ENCODE measurements around the gene CNFN.

CNFN gene

DNA sequence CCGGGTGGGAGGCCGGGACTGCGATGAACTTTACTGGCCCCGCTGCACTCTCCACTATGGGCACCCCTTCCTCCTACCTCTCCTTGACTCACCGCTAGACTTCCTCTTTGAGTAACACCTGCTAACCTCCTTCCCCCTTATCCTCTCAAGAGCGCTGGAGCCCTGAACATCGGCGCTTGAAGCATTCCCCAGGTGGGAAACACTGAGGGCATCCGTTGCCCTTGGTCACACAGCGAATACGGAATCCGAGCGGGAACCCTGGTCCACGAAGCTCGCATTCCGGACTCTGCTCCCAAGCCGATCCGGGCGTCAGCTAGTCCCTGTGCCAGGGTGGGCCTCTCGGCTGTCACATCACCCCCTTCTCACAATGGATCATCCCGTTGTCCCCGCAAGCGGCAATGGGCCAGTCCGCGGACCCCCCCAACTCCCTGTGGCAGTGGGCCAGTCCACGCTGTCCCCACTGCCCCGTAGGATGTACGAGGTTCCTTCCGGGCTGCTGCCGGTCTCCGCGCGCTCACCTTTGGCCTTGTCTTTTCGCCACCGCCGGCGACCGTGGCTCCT is 32.9 kb upstream of the CNFN start:
- H3K36me3 ChIP-seq (ENCODE audit: insufficient read depth, low read length): no peaks in the 10 kb centered on the region
- H3K27ac ChIP-seq (ENCODE audit: low read depth, low read length): peak overlapping the region; percentile 23
- H3K4me1 ChIP-seq (ENCODE audit: insufficient read depth, low read length): peaks cover 5% of the 10 kb centered on the region
- H3K9me3 ChIP-seq (ENCODE audit: low read length): no peaks in the 10 kb centered on the region
- H3K9ac ChIP-seq (ENCODE audit: low read length): peak overlapping the region; percentile 4
- peak overlapping the region; percentile 52 to 60 for H3K4me3 ChIP-seq (ENCODE audit: low read depth in 1 of 2, low read length in 2 of 2)
- H3K27me3 ChIP-seq (ENCODE audit: control insufficient read depth in 1 of 2, insufficient read depth in 2 of 2, low read length in 2 of 2): peaks cover 0 to 21% of the 10 kb centered on the region in 2 donors

DNA sequence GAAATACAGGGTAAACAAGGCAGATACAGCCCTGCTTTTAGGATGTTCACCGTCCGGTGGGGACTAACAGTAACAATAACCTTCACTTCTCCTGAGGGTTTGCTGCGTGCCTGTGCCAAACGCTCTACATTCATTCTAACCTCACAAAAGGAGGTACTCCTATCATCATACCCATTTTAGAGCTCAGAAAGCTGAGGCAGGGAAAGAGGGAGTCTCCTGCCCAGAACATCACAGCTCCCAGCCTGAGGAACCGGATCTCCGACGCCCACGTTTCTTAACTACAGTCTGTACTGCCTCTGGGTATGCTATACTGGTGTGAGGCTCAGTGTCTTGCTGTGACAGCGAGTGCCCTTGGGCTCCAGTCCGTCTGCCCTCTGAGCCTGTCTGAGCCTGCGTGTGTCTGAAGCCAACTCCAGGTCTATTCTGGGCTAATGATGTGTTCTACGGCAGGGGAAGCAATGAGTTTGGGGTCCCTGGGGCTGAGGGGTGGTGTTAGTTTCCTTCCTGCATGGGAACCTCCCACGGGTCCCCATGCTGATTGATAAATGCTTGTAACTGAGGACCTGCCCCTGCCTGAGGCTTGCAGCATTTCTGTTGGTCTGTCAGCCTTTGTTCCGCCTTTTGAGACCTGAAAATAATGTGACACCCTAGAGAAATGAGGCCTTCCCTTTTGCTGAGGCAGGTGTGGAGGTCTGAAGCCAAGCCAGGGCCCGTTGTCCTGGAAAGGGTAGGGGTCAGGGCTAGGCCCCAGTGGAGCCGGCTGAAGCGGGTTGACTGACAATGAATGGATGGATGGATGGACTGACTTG is 32.2 kb upstream of the CNFN start:
- no peak overlapping the region for H3K27ac ChIP-seq (ENCODE audit: low read depth, low read length)
- H3K4me3 ChIP-seq (ENCODE audit: low read depth in 1 of 2, low read length in 2 of 2): peak overlapping the region in 1 of 2 donors; percentile 23
- no peaks in the 10 kb centered on the region for H3K9me3 ChIP-seq (ENCODE audit: low read length)
- no peaks in the 10 kb centered on the region for H3K36me3 ChIP-seq (ENCODE audit: insufficient read depth, low read length)
- H3K27me3 ChIP-seq (ENCODE audit: control insufficient read depth in 1 of 2, insufficient read depth in 2 of 2, low read length in 2 of 2): peaks cover 0 to 21% of the 10 kb centered on the region in 2 donors
- H3K9ac ChIP-seq (ENCODE audit: low read length): no peak overlapping the region
- peaks cover 5% of the 10 kb centered on the region for H3K4me1 ChIP-seq (ENCODE audit: insufficient read depth, low read length)

- H3K4me3 ChIP-seq (ENCODE audit: low read depth in 1 of 2, low read length in 2 of 2): no peak overlapping the region
- H3K27me3 ChIP-seq (ENCODE audit: control insufficient read depth in 1 of 2, insufficient read depth in 2 of 2, low read length in 2 of 2): peaks cover 0 to 21% of the 10 kb centered on the region in 2 donors
- H3K27ac ChIP-seq (ENCODE audit: low read depth, low read length): no peak overlapping the region
- peaks cover 5% of the 10 kb centered on the region for H3K4me1 ChIP-seq (ENCODE audit: insufficient read depth, low read length)
- no peaks in the 10 kb centered on the region for H3K9me3 ChIP-seq (ENCODE audit: low read length)
- H3K9ac ChIP-seq (ENCODE audit: low read length): no peak overlapping the region
- H3K36me3 ChIP-seq (ENCODE audit: insufficient read depth, low read length): no peaks in the 10 kb centered on the region
These were observed 31.5 kb upstream of the CNFN start for GRCh38 chr19:42421591-42422031.

GRCh38 chr19:42421101-42421500 is 31.0 kb upstream of the CNFN start:
- Histone ChIP-seq H3K4me1 (ENCODE audit: insufficient read depth, low read length) (peaks cover 5% of the 10 kb centered on the region), H3K36me3 (ENCODE audit: insufficient read depth, low read length) (no peaks in the 10 kb centered on the region), H3K4me3 (ENCODE audit: low read depth in 1 of 2, low read length in 2 of 2) (no peak overlapping the region), H3K9ac (ENCODE audit: low read length) (no peak overlapping the region), H3K27ac (ENCODE audit: low read depth, low read length) (no peak overlapping the region), H3K27me3 (ENCODE audit: control insufficient read depth in 1 of 2, insufficient read depth in 2 of 2, low read length in 2 of 2) (peaks cover 0 to 21% of the 10 kb centered on the region in 2 donors), H3K9me3 (ENCODE audit: low read length) (no peaks in the 10 kb centered on the region)

DNA sequence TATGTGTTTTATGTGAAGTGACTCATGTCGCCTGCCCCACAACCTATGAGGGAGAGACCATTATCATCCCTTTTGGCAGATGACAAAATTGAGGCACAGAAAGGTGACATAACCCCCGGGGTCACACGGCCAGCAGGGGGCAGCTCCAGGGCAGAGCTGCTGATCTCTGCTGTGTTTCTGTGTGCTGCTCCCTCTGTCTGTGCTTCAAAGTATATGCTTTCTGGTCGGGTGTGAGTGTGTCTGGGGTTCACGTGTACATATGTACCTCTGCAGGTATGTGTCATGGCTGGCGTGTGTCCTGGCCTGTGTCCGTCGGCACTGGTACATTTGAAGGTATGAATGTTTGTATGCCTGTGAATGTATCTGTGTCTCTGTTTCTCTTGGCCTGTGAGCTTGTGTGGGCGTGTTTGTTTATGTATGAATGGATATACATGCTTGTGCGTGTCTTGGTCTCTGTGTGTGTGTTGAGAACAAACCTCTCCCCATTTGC is 30.0 kb upstream of the CNFN start:
- no peaks in the 10 kb centered on the region for H3K9me3 ChIP-seq (ENCODE audit: low read length)
- no peak overlapping the region for H3K9ac ChIP-seq (ENCODE audit: low read length)
- no peak overlapping the region for H3K27ac ChIP-seq (ENCODE audit: low read depth, low read length)
- peaks cover 5% of the 10 kb centered on the region for H3K4me1 ChIP-seq (ENCODE audit: insufficient read depth, low read length)
- no peaks in the 10 kb centered on the region for H3K36me3 ChIP-seq (ENCODE audit: insufficient read depth, low read length)
- no peak overlapping the region for H3K4me3 ChIP-seq (ENCODE audit: low read depth in 1 of 2, low read length in 2 of 2)
- peaks cover 0 to 21% of the 10 kb centered on the region in 2 donors for H3K27me3 ChIP-seq (ENCODE audit: control insufficient read depth in 1 of 2, insufficient read depth in 2 of 2, low read length in 2 of 2)

- H3K4me3 ChIP-seq (ENCODE audit: low read depth in 1 of 2, low read length in 2 of 2): no peak overlapping the region
- H3K4me1 ChIP-seq (ENCODE audit: insufficient read depth, low read length): peaks cover 5% of the 10 kb centered on the region
- no peaks in the 10 kb centered on the region for H3K36me3 ChIP-seq (ENCODE audit: insufficient read depth, low read length)
- peaks cover 0 to 14% of the 10 kb centered on the region in 2 donors for H3K27me3 ChIP-seq (ENCODE audit: control insufficient read depth in 1 of 2, insufficient read depth in 2 of 2, low read length in 2 of 2)
- H3K27ac ChIP-seq (ENCODE audit: low read depth, low read length): no peak overlapping the region
- no peaks in the 10 kb centered on the region for H3K9me3 ChIP-seq (ENCODE audit: low read length)
- H3K9ac ChIP-seq (ENCODE audit: low read length): no peak overlapping the region
These were observed 29.2 kb upstream of the CNFN start for GRCh38 chr19:42419309-42419708.

GRCh38 chr19:42412661-42413076 is 22.6 kb upstream of the CNFN start:
- Histone ChIP-seq H3K9me3 (ENCODE audit: low read length) (no peaks in the 10 kb centered on the region), H3K27me3 (ENCODE audit: control insufficient read depth in 1 of 2, insufficient read depth in 2 of 2, low read length in 2 of 2) (no peaks in the 10 kb centered on the region), H3K9ac (ENCODE audit: low read length) (no peak overlapping the region), H3K36me3 (ENCODE audit: insufficient read depth, low read length) (no peaks in the 10 kb centered on the region), H3K27ac (ENCODE audit: low read depth, low read length) (no peak overlapping the region), H3K4me3 (ENCODE audit: low read depth in 1 of 2, low read length in 2 of 2) (no peak overlapping the region), H3K4me1 (ENCODE audit: insufficient read depth, low read length) (no peaks in the 10 kb centered on the region)

GRCh38 chr19:42412227-42412626 is 22.1 kb upstream of the CNFN start:
- H3K27me3 ChIP-seq (ENCODE audit: control insufficient read depth in 1 of 2, insufficient read depth in 2 of 2, low read length in 2 of 2): no peaks in the 10 kb centered on the region
- no peaks in the 10 kb centered on the region for H3K36me3 ChIP-seq (ENCODE audit: insufficient read depth, low read length)
- H3K9ac ChIP-seq (ENCODE audit: low read length): no peak overlapping the region
- no peak overlapping the region for H3K27ac ChIP-seq (ENCODE audit: low read depth, low read length)
- H3K4me3 ChIP-seq (ENCODE audit: low read depth in 1 of 2, low read length in 2 of 2): no peak overlapping the region
- H3K4me1 ChIP-seq (ENCODE audit: insufficient read depth, low read length): no peaks in the 10 kb centered on the region
- no peaks in the 10 kb centered on the region for H3K9me3 ChIP-seq (ENCODE audit: low read length)

DNA sequence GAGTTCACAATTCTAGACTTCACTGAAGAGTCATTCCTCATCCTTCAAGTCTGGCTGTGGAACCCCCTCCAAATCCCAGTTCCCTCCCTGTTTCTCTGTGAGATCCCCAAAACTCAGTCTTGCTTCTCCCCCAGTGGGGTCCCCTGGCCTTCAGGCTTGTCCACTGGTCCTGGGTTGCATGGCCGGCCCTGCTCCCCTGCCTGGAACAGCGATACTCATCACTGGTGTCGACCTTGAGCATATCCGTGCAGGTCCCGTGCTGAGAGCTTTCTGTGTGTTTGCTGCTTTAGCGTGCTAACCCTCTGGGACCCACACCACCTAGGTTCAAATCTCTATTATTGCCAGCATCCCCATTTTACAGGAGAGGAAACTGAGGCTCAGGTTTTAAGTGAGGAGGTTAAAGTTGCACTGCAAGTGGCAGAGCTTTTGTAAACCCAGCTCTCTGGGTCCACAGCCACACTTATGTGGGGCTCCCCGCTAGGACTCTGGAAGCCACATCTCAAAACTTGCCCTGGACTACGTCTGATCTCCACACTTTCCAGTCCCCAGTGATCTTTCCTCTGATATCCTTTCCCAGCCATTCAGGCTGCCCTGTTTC is 21.6 kb upstream of the CNFN start:
- no peaks in the 10 kb centered on the region for H3K9me3 ChIP-seq (ENCODE audit: low read length)
- H3K4me3 ChIP-seq (ENCODE audit: low read depth in 1 of 2, low read length in 2 of 2): no peak overlapping the region
- no peaks in the 10 kb centered on the region for H3K36me3 ChIP-seq (ENCODE audit: insufficient read depth, low read length)
- H3K27ac ChIP-seq (ENCODE audit: low read depth, low read length): no peak overlapping the region
- no peak overlapping the region for H3K9ac ChIP-seq (ENCODE audit: low read length)
- no peaks in the 10 kb centered on the region for H3K27me3 ChIP-seq (ENCODE audit: control insufficient read depth in 1 of 2, insufficient read depth in 2 of 2, low read length in 2 of 2)
- H3K4me1 ChIP-seq (ENCODE audit: insufficient read depth, low read length): no peaks in the 10 kb centered on the region

- Histone ChIP-seq H3K4me3 (ENCODE audit: low read depth in 1 of 2, low read length in 2 of 2) (no peak overlapping the region), H3K4me1 (ENCODE audit: insufficient read depth, low read length) (no peaks in the 10 kb centered on the region), H3K27me3 (ENCODE audit: control insufficient read depth in 1 of 2, insufficient read depth in 2 of 2, low read length in 2 of 2) (no peaks in the 10 kb centered on the region), H3K36me3 (ENCODE audit: insufficient read depth, low read length) (no peaks in the 10 kb centered on the region), H3K9me3 (ENCODE audit: low read length) (no peaks in the 10 kb centered on the region), H3K9ac (ENCODE audit: low read length) (no peak overlapping the region), H3K27ac (ENCODE audit: low read depth, low read length) (no peak overlapping the region)
These were observed 20.3 kb upstream of the CNFN start for GRCh38 chr19:42410371-42410770.

GRCh38 chr19:42409477-42409876 is 19.4 kb upstream of the CNFN start:
- no peak overlapping the region for H3K4me3 ChIP-seq (ENCODE audit: low read depth in 1 of 2, low read length in 2 of 2)
- no peaks in the 10 kb centered on the region for H3K27me3 ChIP-seq (ENCODE audit: control insufficient read depth in 1 of 2, insufficient read depth in 2 of 2, low read length in 2 of 2)
- no peaks in the 10 kb centered on the region for H3K9me3 ChIP-seq (ENCODE audit: low read length)
- H3K27ac ChIP-seq (ENCODE audit: low read depth, low read length): no peak overlapping the region
- no peaks in the 10 kb centered on the region for H3K36me3 ChIP-seq (ENCODE audit: insufficient read depth, low read length)
- no peaks in the 10 kb centered on the region for H3K4me1 ChIP-seq (ENCODE audit: insufficient read depth, low read length)
- no peak overlapping the region for H3K9ac ChIP-seq (ENCODE audit: low read length)

Measured in muscle layer of colon (tissue), 2 donors.